ENCODE results near the gene FGF2. TPM values are rescaled to one million over a fixed set of nuclear protein-coding genes. Genes with fewer than 3 reads are reported as not detected.
A peak's percentile ranks its signal among the peaks of the same experiment; 100 is the strongest.

FGF2 gene
- total and polyA plus RNA-seq, 5 donors from 2014 or later = not detected

DNA sequence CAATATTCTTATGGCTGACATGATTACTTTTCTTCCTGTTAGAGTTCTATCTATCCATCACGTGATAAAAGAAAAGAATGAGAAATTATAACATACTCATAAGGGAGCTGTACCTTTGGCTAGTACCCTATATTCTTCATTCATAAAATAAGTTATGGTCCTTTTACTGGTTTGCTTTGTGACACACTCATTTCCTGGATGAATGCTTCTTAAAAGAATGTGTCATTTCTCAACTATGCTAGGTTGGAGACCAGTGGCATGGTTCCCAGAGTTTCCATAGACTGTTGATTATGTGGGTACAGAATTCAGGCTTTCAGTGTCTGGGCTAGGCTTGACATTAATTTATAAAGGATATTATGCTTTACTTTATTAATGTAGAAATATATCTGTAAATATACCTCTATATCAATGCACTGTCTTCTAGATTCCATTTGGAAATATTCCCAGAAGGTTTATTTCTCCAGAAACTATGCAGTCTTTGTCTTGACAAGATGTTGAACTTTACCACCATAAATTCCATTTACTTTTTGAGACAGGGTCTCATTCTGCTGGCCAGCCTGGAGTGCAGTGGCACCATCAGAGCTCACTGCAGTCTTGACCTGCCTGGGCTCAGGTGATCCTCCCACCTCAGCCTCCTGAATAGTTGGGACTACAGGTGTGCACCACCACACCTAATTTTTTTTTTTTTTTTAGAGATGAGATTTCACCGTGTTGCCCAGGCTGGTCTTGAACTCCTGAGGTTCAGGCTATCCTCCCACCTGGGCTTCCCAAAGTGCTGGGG lies 71.9 kb downstream of the FGF2 start:
- Histone ChIP-seq H3K4me3 (ENCODE audit: low read depth, low read length) (no peak overlapping the region), H3K4me1 (ENCODE audit: control insufficient read depth, insufficient read depth, low read length, poor library complexity, severe bottlenecking) (no peaks in the 10 kb centered on the region), H3K27ac (ENCODE audit: insufficient read depth, low read length, poor library complexity, severe bottlenecking) (no peak overlapping the region), H3K9me3 (ENCODE audit: control insufficient read depth in 2 of 2, low read length in 2 of 2) (no peaks in the 10 kb centered on the region), H3K27me3 (ENCODE audit: control insufficient read depth, insufficient read depth, low read length) (no peaks in the 10 kb centered on the region), H3K36me3 (ENCODE audit: control insufficient read depth, insufficient read depth, low read length) (no peaks in the 10 kb centered on the region)
- no peaks in the 10 kb centered on the region for H3K9me3 Mint-ChIP-seq
- DNase-seq (no peak), ATAC-seq (ENCODE audit: low read depth in 2 of 2) (no peak)
- H3K27me3 Mint-ChIP-seq = no peaks in the 10 kb centered on the region
- no peak overlapping the region for H3K27ac Mint-ChIP-seq
- H3K36me3 Mint-ChIP-seq = peaks cover 5% of the 10 kb centered on the region
- no peaks in the 10 kb centered on the region for H3K4me1 Mint-ChIP-seq
- no peak overlapping the region for H3K4me3 Mint-ChIP-seq

DNA sequence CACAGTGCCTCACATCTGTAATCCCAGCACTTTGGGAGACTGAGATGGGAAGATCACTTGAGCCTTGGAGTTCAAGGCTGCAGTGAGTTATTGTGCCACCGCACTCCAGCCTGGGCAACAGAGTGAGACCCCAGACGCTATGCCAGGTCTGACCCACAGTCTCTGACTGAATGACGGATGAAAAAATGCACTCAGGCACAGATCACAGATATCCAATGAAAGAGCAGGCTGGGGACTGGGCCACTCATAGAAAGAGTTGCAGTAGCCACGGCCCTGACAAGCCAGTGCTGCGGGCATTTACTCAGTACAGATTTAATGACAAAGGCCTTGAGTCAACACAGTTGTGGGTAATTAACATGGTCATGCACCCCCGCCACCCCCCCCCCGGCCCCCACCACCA lies 73.1 kb downstream of the FGF2 start:
- Histone ChIP-seq H3K36me3 (ENCODE audit: control insufficient read depth, insufficient read depth, low read length) (no peaks in the 10 kb centered on the region), H3K27ac (ENCODE audit: insufficient read depth, low read length, poor library complexity, severe bottlenecking) (no peak overlapping the region), H3K4me1 (ENCODE audit: control insufficient read depth, insufficient read depth, low read length, poor library complexity, severe bottlenecking) (no peaks in the 10 kb centered on the region), H3K27me3 (ENCODE audit: control insufficient read depth, insufficient read depth, low read length) (no peaks in the 10 kb centered on the region), H3K9me3 (ENCODE audit: control insufficient read depth in 2 of 2, low read length in 2 of 2) (no peaks in the 10 kb centered on the region), H3K4me3 (ENCODE audit: low read depth, low read length) (no peak overlapping the region)
- DNase-seq = no peak
- ATAC-seq (ENCODE audit: low read depth in 2 of 2) = no peak
- Mint-ChIP-seq H3K27me3 (no peaks in the 10 kb centered on the region), H3K27ac (no peak overlapping the region), H3K4me1 (no peaks in the 10 kb centered on the region), H3K4me3 (no peak overlapping the region), H3K9me3 (no peaks in the 10 kb centered on the region), H3K36me3 (peaks cover 5% of the 10 kb centered on the region)

DNA sequence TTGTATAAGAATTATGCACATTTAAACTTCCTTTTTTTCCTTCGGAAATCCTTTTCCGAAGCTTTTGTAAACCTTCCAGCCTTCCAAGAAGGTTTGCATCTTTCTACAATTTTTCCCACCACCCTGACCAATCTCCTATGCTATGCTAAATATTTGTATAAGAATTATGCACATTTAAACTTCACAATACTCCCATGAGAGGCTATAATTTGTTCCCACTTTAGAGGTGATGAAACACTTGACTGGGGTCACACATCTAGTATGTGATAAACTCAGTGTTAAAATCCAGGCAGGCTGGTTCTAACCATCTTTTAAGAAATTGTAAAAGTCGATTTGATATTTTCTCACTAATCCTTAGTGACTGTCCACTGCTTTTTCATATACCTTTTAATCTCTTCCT lies 73.7 kb downstream of the FGF2 start:
- H3K27ac ChIP-seq (ENCODE audit: insufficient read depth, low read length, poor library complexity, severe bottlenecking) = no peak overlapping the region

DNA sequence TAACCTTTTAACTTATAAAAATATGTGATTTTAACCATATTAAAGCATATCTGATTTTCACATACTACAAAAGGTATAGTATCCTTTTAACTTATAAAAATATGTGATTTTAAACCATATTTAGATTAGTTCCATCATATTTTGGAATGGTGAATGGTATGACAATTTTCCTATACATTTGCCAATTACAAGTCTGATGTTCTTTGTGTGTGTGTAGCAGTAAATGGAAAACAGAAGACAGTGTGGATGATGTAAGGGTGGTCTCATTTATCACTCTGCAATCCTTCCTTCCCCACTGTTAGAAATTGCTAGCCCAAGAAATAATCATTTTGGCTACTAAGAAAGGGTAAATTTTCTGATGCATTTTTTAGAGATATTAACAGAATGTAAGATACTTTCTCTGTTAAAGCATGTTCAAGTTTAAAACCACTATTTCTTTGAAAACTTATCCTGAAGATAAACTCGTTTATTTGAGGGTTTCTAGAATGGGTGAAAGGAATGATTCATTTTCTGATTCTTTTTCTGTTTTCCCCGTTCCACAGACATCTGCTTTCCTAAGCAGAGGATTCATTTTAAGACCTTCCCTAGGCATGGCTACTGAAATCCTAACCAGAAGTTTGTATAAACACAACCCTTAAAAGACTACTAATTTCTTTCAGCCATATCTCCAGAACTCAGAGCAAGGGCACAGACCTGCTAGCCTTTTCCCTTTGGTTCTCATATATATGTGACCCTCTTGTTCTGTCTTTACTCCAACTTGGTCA lies 74.8 kb downstream of the FGF2 start:
- no peaks in the 10 kb centered on the region for H3K36me3 ChIP-seq (ENCODE audit: control insufficient read depth, insufficient read depth, low read length)
- no peak overlapping the region for H3K27ac Mint-ChIP-seq
- DNase-seq (no peak), ATAC-seq (ENCODE audit: low read depth in 2 of 2) (no peak)
- H3K4me1 ChIP-seq (ENCODE audit: control insufficient read depth, insufficient read depth, low read length, poor library complexity, severe bottlenecking) = no peaks in the 10 kb centered on the region
- H3K27me3 Mint-ChIP-seq = no peaks in the 10 kb centered on the region
- no peak overlapping the region for H3K4me3 ChIP-seq (ENCODE audit: low read depth, low read length)
- H3K9me3 Mint-ChIP-seq = no peaks in the 10 kb centered on the region
- peaks cover 5% of the 10 kb centered on the region for H3K36me3 Mint-ChIP-seq
- no peaks in the 10 kb centered on the region for H3K4me1 Mint-ChIP-seq
- H3K9me3 ChIP-seq (ENCODE audit: control insufficient read depth in 2 of 2, low read length in 2 of 2) = no peaks in the 10 kb centered on the region
- no peaks in the 10 kb centered on the region for H3K27me3 ChIP-seq (ENCODE audit: control insufficient read depth, insufficient read depth, low read length)
- no peak overlapping the region for H3K27ac ChIP-seq (ENCODE audit: insufficient read depth, low read length, poor library complexity, severe bottlenecking)
- no peak overlapping the region for H3K4me3 Mint-ChIP-seq

More for the DNA sequence above, 73.7 kb downstream of the FGF2 start:
- H3K4me1 Mint-ChIP-seq = no peaks in the 10 kb centered on the region
- no peaks in the 10 kb centered on the region for H3K9me3 Mint-ChIP-seq
- DNase-seq = no peak
- no peaks in the 10 kb centered on the region for H3K9me3 ChIP-seq (ENCODE audit: control insufficient read depth in 2 of 2, low read length in 2 of 2)
- no peaks in the 10 kb centered on the region for H3K27me3 ChIP-seq (ENCODE audit: control insufficient read depth, insufficient read depth, low read length)
- H3K36me3 Mint-ChIP-seq = peaks cover 5% of the 10 kb centered on the region
- H3K36me3 ChIP-seq (ENCODE audit: control insufficient read depth, insufficient read depth, low read length) = no peaks in the 10 kb centered on the region
- ATAC-seq (ENCODE audit: low read depth in 2 of 2) = no peak
- no peak overlapping the region for H3K4me3 ChIP-seq (ENCODE audit: low read depth, low read length)
- H3K4me1 ChIP-seq (ENCODE audit: control insufficient read depth, insufficient read depth, low read length, poor library complexity, severe bottlenecking) = no peaks in the 10 kb centered on the region
- no peak overlapping the region for H3K4me3 Mint-ChIP-seq
- H3K27me3 Mint-ChIP-seq = no peaks in the 10 kb centered on the region
- no peak overlapping the region for H3K27ac Mint-ChIP-seq

DNA sequence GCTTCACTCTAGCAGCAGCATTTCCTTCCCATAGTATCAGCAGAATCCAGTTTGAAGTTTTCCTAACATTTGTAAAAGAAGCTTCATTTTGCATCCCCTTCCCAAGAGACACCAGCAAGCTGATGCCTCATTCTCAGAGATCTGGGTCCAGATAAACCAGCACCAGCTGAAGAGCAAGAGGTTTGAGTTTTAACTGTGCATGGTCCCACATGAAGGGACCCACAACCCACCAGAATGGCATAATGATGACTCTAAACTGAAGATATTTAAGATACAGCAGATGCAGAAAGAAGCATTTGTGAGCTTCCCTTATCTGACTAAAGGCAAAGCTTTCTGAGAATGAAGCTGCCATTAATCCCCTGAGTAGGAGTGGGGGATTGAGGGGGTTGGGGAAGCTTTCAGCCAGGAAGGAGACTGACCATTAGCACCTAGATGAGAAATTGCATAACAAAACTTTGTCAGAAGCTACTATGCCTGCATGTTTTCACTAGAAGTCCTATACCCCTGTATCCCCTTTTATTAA lies 77.2 kb downstream of the FGF2 start:
- Mint-ChIP-seq H3K36me3 (peaks cover 12% of the 10 kb centered on the region), H3K4me1 (no peaks in the 10 kb centered on the region), H3K27ac (no peak overlapping the region), H3K27me3 (no peaks in the 10 kb centered on the region), H3K9me3 (no peaks in the 10 kb centered on the region), H3K4me3 (no peak overlapping the region)
- no peak overlapping the region for H3K27ac ChIP-seq (ENCODE audit: insufficient read depth, low read length, poor library complexity, severe bottlenecking)
- no peaks in the 10 kb centered on the region for H3K36me3 ChIP-seq (ENCODE audit: control insufficient read depth, insufficient read depth, low read length)
- ATAC-seq (ENCODE audit: low read depth in 2 of 2) = no peak
- no peak for DNase-seq
- H3K27me3 ChIP-seq (ENCODE audit: control insufficient read depth, insufficient read depth, low read length) = no peaks in the 10 kb centered on the region
- no peaks in the 10 kb centered on the region for H3K4me1 ChIP-seq (ENCODE audit: control insufficient read depth, insufficient read depth, low read length, poor library complexity, severe bottlenecking)
- no peak overlapping the region for H3K4me3 ChIP-seq (ENCODE audit: low read depth, low read length)
- H3K9me3 ChIP-seq (ENCODE audit: control insufficient read depth in 2 of 2, low read length in 2 of 2) = no peaks in the 10 kb centered on the region

DNA sequence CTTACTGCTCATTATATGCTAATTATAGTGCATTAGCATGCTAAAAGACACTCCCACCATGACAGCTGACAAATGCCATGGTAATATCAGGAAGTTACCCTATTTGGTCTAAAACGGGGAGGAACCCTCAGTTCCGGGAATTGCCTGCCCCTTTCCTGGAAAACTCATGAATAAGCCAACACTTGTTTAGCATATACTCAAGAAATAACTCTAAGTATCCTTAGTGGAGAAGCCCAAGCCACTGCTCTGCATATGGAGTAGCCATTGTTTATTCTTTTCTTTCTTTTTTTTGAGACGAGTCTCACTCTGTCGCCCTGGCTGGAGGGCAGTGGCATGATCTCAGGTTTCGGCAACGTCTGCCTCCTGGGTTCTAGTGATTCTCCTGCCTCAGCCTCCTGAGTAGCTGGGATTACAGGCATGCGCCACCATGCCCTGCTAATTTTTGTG lies 80.3 kb downstream of the FGF2 start:
- no peak overlapping the region for H3K27ac ChIP-seq (ENCODE audit: insufficient read depth, low read length, poor library complexity, severe bottlenecking)
- H3K4me1 ChIP-seq (ENCODE audit: control insufficient read depth, insufficient read depth, low read length, poor library complexity, severe bottlenecking) = no peaks in the 10 kb centered on the region
- no peaks in the 10 kb centered on the region for H3K9me3 Mint-ChIP-seq
- H3K27me3 Mint-ChIP-seq = no peaks in the 10 kb centered on the region
- no peak for ATAC-seq (ENCODE audit: low read depth in 2 of 2)
- peak in 1 of 3 donors; percentile 25 for DNase-seq
- H3K27ac Mint-ChIP-seq = no peak overlapping the region
- no peaks in the 10 kb centered on the region for H3K27me3 ChIP-seq (ENCODE audit: control insufficient read depth, insufficient read depth, low read length)
- H3K4me3 ChIP-seq (ENCODE audit: low read depth, low read length) = no peak overlapping the region
- H3K9me3 ChIP-seq (ENCODE audit: control insufficient read depth in 2 of 2, low read length in 2 of 2) = no peaks in the 10 kb centered on the region
- H3K36me3 Mint-ChIP-seq = peaks cover 12% of the 10 kb centered on the region
- H3K4me3 Mint-ChIP-seq = no peak overlapping the region
- H3K36me3 ChIP-seq (ENCODE audit: control insufficient read depth, insufficient read depth, low read length) = no peaks in the 10 kb centered on the region
- H3K4me1 Mint-ChIP-seq = no peaks in the 10 kb centered on the region

DNA sequence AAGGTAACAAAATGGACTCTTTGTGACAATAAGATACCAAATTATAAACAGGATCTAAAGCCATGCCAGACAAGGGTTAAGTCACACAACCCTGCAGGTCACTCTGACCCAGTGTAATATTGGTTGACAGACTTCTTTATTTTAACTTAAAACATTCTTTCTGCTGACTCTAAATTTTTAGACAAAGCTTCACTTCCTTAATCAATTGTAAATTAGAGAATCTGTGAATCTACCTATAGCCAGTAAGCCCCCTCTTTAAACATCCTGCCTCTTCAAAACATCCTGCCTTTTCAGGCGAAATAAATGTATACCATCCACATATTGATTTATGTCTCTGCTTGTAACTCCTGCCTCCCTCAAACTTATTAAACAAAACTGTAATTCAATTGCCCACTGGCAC lies 81.6 kb downstream of the FGF2 start:
- H3K4me3 ChIP-seq (ENCODE audit: low read depth, low read length) = no peak overlapping the region
- H3K36me3 ChIP-seq (ENCODE audit: control insufficient read depth, insufficient read depth, low read length) = no peaks in the 10 kb centered on the region
- DNase-seq (no peak), ATAC-seq (ENCODE audit: low read depth in 2 of 2) (no peak)
- no peaks in the 10 kb centered on the region for H3K9me3 ChIP-seq (ENCODE audit: control insufficient read depth in 2 of 2, low read length in 2 of 2)
- H3K4me1 ChIP-seq (ENCODE audit: control insufficient read depth, insufficient read depth, low read length, poor library complexity, severe bottlenecking) = no peaks in the 10 kb centered on the region
- no peaks in the 10 kb centered on the region for H3K27me3 ChIP-seq (ENCODE audit: control insufficient read depth, insufficient read depth, low read length)
- Mint-ChIP-seq H3K9me3 (no peaks in the 10 kb centered on the region), H3K27me3 (no peaks in the 10 kb centered on the region), H3K4me1 (no peaks in the 10 kb centered on the region), H3K36me3 (peaks cover 13% of the 10 kb centered on the region), H3K27ac (peak overlapping the region in 1 of 3 donors; percentile 36), H3K4me3 (no peak overlapping the region)
- H3K27ac ChIP-seq (ENCODE audit: insufficient read depth, low read length, poor library complexity, severe bottlenecking) = no peak overlapping the region

Data from CD4-positive, CD25-positive, alpha-beta regulatory T cell (primary cell).